Inferior parietal cortex (tissue), 1 donor: Measurements from ENCODE around the gene DPYSL5.
A peak's percentile ranks its signal among the peaks of the same experiment; 100 is the strongest.
"Not testable (repeated sequence)": the region's sequence is repeated elsewhere in the genome, so short reads cannot be mapped to it uniquely, and the experiment has no call there.

Experiments used
- DNase-seq: peaks from one replicate; pipeline ENCODE4 v3.0.0-alpha.2; 2016; ENCODE audit errors: extremely low spot score

Gene DPYSL5

DNA sequence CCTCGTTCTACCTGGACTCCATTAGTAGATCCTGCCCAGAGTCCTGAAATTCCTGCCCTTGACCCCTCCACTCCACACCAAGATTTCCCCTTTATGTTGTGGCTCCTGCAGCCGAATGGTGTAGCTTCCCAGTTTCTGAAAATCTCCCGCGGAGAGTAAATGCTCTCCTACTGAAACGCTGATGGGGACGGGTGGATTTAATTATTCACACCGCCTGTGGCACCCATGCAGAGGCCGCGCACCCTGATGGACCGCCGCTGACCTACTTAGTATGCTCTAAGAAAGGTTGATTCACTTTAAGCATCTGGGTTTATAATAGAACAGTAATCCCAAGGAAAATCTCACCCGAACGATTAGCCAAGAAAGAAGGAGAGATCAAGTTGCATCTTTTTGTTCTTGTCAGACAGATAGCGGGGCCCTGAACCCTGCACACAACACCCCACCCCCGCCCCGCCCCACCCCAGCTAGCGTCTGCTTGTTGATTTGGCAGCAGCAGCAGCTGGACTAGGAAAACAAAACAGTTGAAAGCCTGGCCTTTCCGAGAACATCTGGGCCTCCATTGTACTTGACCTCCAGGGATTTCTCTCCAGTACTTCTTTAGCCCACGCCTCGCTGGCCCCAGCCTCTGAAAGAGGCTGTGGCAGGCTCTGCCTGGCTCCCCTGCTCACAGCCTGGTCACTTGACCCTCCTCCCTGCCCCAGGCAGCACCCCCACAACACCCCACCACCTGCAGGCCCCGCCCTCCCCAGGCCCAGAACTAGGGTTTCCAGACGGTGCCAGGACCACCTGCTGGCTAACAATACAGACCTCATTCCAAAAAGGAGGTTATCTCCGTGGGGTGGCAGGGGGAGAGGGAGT, 53.6 kb downstream of the DPYSL5 start:
- peak; percentile 60 for DNase-seq

DNA sequence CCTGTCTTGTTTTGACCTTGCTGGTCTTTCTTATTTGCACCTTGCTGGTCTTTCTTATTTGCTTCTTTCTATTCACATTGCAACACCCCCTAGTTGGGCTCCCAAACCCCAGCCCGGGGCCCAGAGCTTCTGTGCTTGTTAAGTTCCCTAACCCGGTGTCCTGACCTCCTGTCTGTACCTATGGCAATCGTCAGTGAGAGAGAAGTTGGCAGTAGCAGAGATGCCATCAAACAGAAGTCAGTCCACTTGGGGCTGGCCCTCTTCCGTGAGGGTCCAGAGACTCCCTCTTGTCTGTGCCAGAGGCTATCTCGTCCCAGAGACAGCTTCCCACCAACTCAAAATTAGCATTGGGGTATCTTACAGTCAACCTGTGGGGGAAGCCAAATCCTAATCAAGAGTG, 55.7 kb downstream of the DPYSL5 start:
- no peak for DNase-seq

DNA sequence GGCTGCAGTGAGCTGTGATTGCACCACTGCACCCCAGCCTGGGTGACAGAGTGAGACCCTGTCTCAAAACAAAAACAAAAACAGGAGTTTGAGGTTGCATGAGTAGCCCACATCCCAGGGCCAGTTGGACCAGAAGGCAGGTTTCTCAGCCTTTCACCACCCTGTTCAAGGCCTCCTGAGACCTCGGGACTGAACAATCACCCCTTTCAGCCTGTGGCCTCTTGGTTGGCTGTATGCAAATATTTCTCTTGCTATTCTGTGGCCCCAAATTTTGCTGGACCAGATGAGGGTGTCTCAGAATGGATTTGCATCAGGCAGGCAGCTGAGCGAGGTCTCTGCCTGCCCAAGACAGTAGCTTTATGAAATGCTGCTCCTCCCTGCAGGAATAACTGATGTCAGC, 56.9 kb downstream of the DPYSL5 start:
- no peak for DNase-seq

DNA sequence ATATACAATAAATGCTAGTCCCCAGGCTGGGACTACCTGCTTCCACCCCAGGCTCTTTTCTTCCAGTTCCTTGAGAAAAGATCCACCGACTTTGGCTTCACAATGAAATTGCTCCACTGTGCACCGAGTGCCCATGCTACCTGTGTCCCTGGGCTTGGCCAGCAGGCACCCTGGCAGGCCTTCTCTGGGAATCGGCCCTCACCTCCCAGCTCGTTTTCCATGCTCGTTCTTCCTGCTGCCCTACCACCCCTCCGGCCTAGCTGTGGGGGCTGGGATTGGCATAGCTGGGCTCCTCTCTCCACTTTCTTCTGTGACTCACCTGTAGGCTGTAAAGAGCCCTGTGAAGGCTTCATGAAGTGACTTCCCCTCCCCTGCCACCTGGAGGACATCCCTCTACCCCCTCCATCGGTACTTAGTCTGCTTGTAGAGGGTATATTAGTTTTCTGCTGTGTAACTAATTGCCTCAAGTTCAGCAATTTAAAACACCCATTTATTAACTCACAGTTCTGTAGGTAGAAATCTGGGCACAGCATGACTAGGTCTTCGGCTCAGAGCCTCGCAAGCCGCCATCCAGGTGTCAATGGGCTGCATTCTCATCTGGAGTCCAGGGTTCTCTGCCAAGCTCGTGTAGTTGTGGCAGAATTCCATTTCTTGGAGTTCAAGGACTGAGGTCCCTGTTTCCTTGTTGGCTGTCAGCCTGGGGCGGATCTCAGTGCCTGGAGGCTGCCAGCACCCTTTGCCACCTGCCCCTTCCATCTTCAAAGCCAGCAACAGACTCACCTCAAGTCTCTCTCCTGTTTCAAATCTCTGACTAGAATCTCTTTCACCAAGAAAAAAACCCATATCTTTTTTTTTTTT, 57.6 kb downstream of the DPYSL5 start:
- no peak for DNase-seq

DNA sequence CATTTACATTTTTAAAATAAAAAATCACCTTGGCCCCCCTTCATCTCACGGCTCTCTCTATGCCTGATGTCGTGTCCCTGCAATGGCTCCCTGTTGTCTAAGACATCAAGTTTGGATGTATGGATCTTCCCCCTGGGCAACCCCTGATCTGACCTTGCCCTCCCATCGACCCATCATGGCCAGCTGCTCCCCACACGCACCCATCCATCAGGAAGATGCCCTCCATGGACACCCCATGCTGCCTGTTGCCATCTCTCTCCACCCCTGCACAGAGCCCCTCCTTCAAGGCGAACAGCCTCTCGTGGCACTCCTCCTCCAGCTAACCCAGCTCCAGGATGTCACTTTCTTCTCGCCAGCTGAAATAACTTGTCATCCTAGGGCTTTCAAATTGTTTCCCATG, 59.5 kb downstream of the DPYSL5 start:
- no peak for DNase-seq

DNA sequence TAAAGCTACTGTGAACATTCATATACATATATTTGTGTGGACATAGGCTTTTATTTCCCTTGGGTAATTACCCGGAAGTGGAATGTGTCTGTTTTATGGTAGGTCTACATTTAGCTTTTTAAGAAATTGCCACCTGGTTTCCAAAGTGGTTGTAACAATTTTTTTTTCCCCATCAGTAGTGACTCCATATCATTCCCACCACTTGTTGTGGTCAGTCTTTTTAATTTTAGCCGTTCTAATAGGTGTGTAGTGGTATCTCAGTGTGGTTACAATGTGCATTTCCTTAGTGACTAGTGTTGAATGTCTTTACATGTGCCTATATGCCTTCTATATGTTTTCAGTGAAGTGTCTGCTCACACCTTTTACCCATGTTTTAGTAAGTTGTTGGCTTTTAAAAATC, 62.2 kb downstream of the DPYSL5 start:
- DNase-seq, result no peak

DNA sequence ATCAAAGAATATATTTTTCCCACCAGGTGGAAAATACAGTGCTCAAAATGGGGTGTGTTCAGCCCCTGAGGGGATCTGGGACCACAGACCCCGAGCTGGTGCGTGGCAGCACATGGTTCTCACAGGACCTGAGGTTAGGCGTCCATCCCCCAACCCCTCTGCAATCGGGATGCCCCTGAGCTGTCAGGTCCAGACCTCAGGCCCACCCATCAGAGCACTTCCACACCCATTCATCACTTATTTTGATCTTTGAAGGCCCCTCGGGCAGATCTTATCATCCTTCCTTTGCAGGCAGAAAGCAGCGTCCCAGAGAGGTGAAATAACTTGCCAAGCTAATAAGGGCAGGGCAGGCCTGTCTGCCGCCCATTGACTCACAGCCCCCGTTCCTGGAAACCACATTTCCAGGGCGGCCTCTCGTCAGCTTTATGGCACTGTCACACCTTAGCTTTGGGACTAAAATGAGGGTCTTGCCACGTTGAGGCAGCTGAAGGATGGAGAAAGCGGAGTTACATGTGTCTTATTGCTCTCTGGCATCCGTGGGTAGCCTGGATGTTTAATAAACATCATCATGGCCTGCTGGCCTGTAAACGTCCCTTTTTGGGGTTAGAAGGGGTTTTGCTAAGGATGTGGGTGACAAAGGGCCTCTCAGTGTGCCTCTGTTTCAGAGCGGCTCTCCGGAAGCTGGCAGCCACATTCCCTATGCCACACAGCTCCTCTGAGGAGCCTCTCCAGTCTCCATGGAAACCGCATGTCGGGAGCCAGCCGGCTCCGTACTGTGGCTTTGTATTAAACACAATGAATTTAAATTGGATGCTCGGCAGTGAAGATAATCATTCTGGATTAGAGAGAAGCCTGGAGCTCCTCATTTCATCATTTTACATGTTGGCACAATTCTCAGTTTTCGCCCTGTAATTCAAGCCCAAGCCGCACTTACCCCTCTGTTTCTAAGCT, 64.3 kb downstream of the DPYSL5 start:
- peak; percentile 85 for DNase-seq

DNA sequence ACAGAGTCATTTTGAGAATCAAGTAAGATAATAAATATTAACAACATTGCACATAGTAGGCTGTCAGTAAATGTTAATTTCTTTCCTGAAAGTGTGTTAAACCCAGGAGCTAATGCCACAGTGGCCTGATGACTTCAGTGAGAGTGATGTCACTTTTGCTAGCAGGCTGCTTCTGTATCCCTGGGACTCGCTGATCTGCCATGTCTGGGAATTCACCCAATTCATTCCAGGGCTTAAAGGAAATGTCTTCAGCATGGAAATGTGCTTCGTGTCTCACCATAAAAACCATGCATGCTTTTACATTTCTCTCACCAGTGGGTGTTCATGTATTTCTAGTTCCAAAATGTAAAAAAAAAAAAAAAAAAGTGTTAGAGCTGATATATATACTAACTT, 65.7 kb downstream of the DPYSL5 start:
- peak; percentile 66 for DNase-seq

DNA sequence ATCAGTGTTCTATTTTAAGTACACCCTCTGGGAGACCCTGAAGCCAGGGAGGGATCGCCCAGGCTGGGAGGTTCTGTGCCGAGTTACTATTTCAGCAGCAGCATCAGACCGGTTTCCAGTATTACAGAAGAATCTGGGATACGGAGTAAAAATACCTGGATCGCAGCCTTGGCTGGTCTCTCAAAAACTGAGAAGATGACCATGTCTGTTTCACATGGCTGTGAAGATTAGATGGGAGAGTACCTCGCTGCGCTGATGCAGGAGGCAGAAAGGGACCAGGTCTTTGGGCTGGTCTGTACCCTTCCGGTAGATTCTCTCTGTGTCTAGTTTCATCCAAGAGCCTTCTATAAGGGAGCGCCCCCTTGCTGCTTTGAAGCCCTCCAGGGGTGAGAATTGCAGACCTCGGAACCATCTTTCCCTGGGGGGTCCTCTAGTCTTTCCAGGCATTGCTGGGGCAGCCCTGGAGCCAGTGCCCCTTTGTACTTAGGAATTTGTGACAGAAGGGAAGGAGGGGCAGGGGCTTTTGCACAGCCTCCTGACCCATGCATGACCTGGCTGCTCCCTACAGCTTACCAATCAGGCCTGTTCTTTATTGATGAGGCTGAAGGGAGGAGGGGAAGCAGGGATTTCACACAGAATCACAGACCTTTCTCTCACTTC, 66.2 kb downstream of the DPYSL5 start:
- no peak for DNase-seq

DNA sequence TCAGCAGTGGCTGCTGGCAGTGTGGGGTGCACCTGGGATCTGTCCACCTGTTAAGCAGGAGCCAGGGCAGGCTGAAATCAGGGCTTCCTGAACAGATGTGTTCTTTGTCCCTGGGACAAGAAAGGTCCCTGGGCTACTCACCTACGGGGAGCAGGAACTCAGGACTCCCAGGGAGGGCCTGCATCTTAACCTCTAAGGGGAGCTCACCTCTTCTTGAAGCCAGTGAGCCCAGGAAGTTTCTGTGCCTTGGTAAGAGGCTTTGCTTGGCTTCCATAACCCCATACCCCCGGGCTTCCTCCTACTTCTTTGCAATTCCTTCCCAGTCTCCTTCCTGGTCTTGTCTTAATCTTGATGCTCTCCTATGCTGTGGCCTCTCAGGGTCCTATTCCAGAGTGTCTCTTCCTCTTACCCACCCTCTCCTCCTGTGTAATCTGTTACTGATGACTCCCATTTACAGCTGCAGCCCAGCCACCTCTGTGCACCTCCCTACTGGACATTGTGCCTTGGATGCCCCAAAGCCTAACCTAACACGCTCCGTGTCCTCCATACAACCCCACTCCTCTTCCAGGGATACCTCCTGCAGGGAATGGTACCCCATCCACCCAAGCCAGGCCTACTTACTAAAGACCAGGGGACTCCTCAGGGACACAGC, 66.9 kb downstream of the DPYSL5 start:
- DNase-seq, result no peak

DNA sequence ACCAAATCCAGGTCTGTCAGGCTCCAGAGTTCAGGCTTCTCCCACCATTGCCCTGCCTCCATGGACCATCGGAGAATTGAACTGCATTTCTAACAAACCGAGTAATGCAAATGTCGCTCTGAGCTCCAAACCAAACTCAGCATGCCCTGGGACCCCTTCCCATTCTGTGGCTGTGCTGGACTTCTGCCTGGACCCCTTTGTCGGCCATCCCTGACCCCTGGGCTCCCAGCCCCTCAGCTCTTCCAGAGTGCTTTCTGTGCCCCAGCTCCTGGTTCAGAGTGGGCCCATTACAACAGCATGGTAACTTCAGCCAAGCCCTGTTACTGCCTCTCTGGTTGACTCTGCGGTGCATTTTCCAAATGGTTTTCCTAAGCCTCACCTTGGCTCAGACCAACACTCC, 67.4 kb downstream of the DPYSL5 start:
- no peak for DNase-seq

DNA sequence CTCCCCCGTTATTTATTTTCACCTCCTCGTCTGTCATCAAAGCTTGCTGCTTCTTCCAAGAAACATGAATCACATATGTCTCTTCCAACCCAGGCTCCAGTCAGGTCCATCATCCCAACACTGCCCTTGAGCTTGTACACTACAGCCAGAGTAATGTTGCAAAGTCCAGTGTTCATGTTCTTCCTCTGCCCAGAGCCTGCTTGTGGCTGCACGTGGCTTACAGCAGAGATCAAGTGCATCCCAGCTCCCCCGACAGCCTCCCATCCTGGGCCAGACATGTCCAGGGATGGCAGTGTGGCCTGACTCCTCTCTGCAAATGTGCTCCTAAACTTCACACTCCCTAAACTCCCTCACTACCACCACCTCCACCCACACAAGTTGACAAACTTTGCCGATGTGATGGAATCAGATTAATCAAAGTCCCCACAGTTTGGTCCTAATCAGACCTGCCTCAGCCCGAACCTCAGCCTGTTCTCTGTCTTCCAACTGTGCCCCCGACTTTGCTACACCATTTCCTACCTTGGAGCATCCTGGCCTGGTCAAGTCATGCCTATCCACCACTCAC, 68.3 kb downstream of the DPYSL5 start:
- DNase-seq, result no peak

DNA sequence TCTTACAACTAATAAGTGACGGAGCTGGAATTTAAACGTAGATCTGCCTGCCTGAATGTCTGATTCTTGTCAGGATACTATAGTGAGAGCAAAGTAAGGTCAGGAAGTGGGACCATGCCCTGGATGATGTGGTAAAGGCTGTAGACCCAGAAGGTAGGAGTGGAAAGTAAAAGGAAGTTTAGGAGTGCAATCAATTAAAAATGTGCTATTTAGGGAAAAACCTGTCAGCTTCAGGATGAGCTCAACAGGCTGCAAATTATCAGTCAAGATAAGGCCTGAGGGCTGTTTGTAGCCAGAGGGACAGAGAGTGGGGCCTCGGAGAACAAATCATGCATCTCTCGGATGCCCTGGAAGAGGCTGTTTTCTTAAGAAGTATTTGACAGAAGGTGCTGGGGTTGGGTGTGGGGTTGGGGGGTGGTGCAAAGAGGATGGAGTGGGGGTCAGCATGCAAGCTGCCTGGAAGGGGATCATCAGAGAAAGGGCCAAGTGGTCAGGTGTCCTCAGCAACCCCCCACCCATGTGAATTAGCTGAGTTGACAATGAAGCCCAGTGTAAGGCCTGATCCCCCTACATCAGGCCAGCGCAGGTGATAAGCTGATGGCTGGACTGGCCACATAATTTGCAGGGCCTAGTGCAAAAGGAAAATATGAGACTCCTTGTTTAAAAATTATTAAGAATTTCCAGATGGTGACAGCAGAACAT, 69.4 kb downstream of the DPYSL5 start:
- no peak for DNase-seq

DNA sequence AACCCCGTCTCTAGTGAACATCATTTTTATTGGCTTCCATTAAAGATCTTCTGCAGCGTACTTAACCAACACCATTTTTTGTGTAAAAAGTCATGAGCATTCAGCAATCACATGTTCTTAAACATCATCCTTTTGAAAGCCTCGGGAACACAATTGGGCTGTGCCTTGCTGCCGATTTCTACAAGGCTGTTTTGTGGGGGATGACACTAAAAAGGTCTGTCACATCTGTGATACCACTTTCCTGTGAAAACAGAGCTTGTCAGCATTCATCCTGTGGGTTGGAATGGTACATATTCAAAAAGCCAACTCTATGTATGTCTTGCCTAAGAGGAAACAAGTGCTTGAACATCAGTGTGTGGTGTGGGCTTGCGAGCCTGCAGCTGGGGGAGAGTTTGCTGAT, 73.4 kb downstream of the DPYSL5 start:
- DNase-seq, result no peak

DNA sequence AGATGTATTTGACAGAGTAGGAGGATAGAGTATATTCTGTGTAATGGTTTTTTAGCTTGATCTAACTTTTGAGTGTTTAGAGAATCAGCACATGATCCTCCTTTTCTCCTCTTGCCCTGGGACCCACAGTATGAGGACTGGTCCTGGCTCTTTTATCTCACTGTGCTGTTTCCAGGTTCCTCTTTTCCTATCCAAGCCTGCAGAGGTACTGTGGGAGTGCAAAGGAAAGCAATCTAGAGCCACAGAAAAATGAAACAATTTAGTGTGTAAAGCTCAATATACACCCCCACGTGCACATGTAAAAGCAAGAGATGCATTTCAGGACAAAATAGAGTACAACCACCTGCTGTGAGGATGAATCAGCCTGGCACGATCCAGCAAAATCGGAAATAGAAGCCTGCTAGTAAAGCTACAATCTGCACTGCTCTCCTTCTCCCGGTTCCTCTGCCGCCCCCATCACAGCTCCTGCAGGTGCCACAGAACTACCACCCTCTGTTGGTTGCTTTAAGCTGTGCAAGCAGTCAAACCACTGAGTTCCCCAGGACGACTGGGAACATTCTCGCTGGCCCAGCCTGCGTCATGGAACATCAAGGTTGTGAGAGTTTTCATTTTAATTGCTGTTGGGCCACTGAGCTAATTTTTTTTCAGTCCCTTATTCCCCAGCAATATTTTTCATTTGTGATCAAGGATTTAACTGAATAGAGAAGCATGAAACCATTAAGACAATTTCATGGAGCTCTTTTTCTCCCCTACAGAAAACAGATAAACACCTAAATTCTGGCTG, 74.7 kb downstream of the DPYSL5 start:
- peak; percentile 82 for DNase-seq

DNA sequence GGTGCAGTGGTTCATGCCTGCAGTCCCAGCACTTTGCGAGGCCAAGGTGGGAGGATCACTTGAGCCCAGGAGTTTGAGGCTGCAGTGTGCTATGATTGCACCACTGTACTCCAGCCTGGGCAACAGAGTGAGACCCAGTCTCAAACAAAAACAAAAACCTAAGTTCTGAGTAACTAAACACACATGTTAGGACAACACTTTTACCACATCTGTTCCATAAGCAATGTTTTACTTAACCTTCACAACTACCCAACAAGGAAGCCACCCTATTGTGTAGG, 75.2 kb downstream of the DPYSL5 start:
- DNase-seq, result not testable (repeated sequence)

DNA sequence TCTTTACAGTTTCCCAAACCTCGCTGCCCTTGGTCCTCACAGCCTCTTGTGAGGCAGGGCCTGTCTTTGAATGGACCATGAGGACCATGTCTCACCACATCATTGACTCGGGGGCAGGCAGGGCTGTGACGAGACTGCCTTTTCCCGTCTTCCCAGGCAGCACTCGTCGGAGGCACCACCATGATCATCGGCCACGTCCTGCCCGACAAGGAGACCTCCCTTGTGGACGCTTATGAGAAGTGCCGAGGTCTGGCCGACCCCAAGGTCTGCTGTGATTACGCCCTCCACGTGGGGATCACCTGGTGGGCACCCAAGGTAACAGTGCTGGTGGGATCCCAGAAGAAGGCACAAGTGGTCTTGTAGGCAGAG, 76.8 kb downstream of the DPYSL5 start:
- no peak for DNase-seq

DNA sequence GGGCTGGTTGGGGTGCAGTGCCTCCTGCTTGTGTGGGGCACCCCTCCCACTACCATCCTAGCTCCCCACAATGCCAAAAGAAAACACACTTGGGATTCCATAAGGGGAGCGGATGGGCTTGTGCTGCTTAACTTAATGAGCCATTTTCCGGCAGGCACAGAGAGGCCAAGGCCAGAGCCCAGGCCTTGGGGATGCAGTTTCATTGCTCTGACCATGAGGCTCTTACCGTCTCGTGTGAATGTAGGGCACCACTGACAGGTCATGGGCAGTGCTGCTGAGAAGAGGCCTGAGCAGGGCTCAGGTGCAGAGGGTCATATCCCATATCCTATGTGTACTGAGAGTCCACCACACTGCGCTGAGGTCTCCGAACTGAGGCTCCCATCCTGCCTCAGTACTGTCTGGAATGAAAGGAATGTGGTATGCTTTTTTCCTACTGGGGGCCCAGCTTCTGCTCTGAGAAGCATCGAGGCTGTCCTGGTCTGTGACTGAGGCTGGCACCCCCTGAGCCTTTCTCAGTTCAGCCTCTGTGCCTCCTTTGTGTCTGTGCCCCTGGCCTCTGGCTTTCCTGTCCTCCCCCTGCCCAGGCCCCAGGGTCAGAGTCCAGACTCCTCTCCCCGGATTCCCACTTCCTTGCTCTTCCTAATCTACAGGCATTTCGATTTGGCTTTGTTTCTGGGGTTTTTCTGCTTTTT, 77.3 kb downstream of the DPYSL5 start:
- no peak for DNase-seq

DNA sequence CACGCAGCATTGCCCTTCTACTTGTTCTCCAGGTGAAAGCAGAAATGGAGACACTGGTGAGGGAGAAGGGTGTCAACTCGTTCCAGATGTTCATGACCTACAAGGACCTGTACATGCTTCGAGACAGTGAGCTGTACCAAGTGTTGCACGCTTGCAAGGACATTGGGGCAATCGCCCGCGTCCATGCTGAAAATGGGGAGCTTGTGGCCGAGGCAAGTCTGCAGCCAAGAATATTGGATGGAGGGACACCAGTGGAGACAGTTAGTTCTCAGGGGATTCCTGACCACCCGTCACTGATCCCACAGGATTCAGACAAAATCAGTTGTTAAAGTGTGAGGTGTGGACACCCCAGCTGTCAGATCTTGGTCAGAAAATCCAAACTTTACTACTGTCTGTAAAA, 79.3 kb downstream of the DPYSL5 start:
- DNase-seq, result no peak
